Astrocyte of the spinal cord (primary cell): Measurements from ENCODE around the gene ST8SIA3.

Source experiments
- DNase-seq: peaks from one replicate; pipeline ENCODE4 v3.0.0; 2011; ENCODE audit warnings: low read depth, low spot score
- H3K4me3 ChIP-seq: 2 replicates; pipeline ENCODE4 v1.5.1; 2011; ENCODE audit warnings: low read depth, mild to moderate bottlenecking, low read length, moderate library complexity
- in situ Hi-C: cut with HindIII; loops from 2 replicates; pipeline ENCODE4 v1.10.0; 2017; ENCODE audit warnings: low sequenced_read_pairs
- TF ChIP-seq, protein P1 (sequence below): IDR thresholded peaks from 2 replicates; pipeline ENCODE4 v1.5.1; 2012; ENCODE audit warnings: low read depth, mild to moderate bottlenecking, low read length, inconsistent platforms

Gene ST8SIA3

DNA sequence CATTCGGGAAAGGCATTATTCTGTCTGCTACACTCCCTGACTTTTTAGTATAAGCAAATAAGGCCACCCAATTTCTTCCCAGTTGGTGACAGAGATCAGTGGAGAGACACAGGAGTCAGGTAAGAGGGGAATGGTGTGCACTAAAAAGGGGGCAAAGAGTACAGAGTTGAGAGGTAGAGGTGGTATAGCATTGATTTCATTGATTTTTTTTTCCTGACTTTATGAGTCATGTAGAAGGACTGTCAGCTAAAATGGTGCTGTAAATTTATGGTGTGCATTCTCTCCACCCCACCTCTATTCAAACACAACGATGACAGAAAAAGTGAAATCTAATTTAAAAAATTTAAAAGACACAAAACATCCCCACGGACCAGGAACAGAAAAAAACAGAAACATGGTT is 23.7 kb upstream of the ST8SIA3 start:
- no peak for DNase-seq
- no peak overlapping the region for H3K4me3 ChIP-seq
- TF ChIP-seq, protein P1, sequence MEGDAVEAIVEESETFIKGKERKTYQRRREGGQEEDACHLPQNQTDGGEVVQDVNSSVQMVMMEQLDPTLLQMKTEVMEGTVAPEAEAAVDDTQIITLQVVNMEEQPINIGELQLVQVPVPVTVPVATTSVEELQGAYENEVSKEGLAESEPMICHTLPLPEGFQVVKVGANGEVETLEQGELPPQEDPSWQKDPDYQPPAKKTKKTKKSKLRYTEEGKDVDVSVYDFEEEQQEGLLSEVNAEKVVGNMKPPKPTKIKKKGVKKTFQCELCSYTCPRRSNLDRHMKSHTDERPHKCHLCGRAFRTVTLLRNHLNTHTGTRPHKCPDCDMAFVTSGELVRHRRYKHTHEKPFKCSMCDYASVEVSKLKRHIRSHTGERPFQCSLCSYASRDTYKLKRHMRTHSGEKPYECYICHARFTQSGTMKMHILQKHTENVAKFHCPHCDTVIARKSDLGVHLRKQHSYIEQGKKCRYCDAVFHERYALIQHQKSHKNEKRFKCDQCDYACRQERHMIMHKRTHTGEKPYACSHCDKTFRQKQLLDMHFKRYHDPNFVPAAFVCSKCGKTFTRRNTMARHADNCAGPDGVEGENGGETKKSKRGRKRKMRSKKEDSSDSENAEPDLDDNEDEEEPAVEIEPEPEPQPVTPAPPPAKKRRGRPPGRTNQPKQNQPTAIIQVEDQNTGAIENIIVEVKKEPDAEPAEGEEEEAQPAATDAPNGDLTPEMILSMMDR = no peak
- in situ Hi-C loops = no loop called here

DNA sequence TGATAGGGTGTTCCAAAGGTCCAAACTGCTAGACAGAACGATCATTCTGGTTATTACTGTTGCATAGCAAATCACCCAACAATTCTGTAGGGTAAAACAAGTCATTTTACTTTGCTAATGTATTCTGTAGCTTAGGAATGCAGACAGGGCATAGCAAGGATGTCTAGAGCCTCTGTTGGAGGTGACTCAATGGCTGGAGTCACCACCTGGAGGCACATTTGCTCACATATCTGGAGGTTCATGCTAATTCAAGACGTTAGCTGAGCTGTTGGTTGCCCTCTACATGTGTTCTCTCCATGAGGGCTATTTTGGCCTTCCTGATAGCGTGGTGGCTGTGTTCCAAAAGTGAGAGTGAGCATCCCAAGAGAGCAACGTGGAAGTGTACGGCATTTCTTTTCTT is 22.5 kb upstream of the ST8SIA3 start:
- no peak for DNase-seq
- in situ Hi-C loops = no loop called here
- H3K4me3 ChIP-seq = no peak overlapping the region
- TF ChIP-seq, protein P1 = no peak

GRCh38 chr18:57331718-57332117 is 20.6 kb upstream of the ST8SIA3 start:
- in situ Hi-C loops = no loop called here
- H3K4me3 ChIP-seq = no peak overlapping the region
- DNase-seq = no peak
- TF ChIP-seq, protein P1 = no peak

DNA sequence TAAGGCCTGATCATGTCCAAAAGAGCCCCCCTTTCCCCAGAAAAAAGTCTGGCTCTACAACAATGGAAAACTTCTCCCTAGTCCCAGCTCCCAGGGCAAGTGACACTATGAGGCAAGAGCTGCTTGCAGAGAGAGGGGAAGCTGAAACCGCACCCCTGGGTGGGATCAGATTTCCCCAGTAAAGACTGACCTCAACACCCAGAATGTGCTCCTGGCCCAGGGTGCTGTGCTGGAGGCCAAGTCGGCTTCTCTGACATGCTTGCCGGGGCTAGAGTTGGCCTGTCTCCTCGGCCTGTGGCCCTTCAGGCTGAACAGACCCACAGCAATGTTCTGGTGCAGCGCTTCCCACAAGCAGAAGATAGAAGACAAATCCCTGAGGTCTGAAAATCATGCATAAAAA is 18.4 kb upstream of the ST8SIA3 start:
- TF ChIP-seq, protein P1 = no peak
- no peak for DNase-seq
- in situ Hi-C loops = no loop called here
- H3K4me3 ChIP-seq = no peak overlapping the region

- TF ChIP-seq, protein P1 = no peak
- DNase-seq = no peak
- in situ Hi-C loops = no loop called here
- no peak overlapping the region for H3K4me3 ChIP-seq
Observed at GRCh38 chr18:57334383-57334782, 18.0 kb upstream of the ST8SIA3 start.

- TF ChIP-seq, protein P1 = no peak
- in situ Hi-C loops = no loop called here
Observed at GRCh38 chr18:57336343-57336742, 16.0 kb upstream of the ST8SIA3 start.

DNA sequence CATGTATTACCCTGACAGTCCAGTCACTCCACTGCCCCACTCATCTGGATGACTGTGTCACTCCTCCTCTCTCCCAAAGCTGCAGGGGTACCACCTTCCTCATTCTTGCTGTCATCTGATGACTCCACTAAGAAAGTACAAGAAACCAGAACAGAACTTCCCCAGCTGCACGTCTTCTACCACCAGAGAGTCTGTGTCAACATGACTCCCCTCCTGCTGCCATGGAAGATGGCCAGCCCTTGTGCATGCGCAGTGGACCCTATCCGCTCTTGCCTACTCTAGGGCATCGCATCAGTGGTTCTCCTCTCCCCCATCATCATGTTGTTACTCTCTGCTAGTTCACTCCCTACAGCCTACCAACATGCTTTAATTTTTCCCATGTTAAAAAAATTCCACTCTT is 14.5 kb upstream of the ST8SIA3 start:
- DNase-seq = no peak
- in situ Hi-C loops = no loop called here
- H3K4me3 ChIP-seq = no peak overlapping the region
- TF ChIP-seq, protein P1 = no peak

More at GRCh38 chr18:57336343-57336742, 16.0 kb upstream of the ST8SIA3 start:
- DNase-seq = no peak
- no peak overlapping the region for H3K4me3 ChIP-seq
